Measurements from ENCODE around the gene SOX6. TPM values are rescaled to one million over a fixed set of nuclear protein-coding genes. Genes with fewer than 3 reads are reported as not detected.

Gene SOX6
- total RNA-seq (10 to 100 TPM in 1 of 9 donors, 1 to 10 TPM in 8; 2.9 to 13.9 (median 7.1) TPM), polyA plus RNA-seq (1 to 10 TPM in 2 of 3 donors, under 1 TPM in 1; 0.71 to 2.7 (median 1.8) TPM)
- long read RNA-seq, donor 1, partial matches to known transcripts: 612 of 644 reads
- long read RNA-seq, donor 1, other reads (novel, unspliced or antisense): 32 of 644 reads
- long read RNA-seq, donor 2, partial matches to known transcripts: 284 of 437 reads
- long read RNA-seq, donor 2, other reads (novel, unspliced or antisense): 153 of 437 reads
- long read RNA-seq, donor 3: 0 reads
- long read RNA-seq, donor 4, partial matches to known transcripts: 0 of 1 reads
- long read RNA-seq, donor 4, other reads (novel, unspliced or antisense): 1 of 1 reads
- long read RNA-seq, donor 5: 0 reads
- long read RNA-seq, donor 6, partial matches to known transcripts: 0 of 1 reads
- long read RNA-seq, donor 6, other reads (novel, unspliced or antisense): 1 of 1 reads
- long read RNA-seq, donor 7: 0 reads
- long read RNA-seq, donor 8: 0 reads
- long read RNA-seq, donor 9: 0 reads
- long read RNA-seq, donor 10: 0 reads

DNA sequence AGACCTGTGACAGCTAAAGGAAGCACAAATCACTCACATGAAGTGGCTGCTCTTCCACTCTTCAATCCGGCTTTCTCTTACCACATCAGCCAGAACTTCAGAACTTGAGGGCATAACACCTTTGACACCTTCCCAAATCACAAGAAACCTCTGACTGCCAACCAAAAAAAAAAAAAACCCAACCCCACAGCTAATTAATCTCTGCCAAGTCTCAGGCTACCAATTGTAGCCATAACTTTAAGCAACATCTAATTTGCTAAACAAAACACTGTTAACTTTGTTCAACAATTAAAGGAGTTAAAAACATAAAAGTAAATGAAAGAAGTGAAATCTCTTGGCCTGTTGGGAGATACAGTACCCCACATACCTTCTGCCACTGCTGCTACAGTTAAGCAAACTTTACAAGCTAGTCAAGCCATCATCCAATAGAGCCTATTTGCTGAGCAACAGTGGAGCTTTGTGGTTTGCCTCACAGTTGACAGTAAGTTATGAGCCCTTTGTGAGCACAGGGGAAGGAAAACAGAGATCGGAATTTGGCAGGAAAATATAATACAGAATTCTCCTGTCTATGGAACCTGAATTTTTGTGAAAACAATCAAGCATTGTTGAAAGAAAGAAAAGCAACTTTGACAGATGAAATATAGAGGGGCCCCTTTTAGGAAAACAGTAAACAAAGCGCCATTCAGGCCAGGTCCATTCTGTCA is at the start of gene SOX6:
Gene SOX6, minus strand, starts transcription at position 490 of the 704 bp plus-strand sequence. CDS start 15,298 bp downstream, outside the sequence.
- TF ChIP-seq, protein P1, sequence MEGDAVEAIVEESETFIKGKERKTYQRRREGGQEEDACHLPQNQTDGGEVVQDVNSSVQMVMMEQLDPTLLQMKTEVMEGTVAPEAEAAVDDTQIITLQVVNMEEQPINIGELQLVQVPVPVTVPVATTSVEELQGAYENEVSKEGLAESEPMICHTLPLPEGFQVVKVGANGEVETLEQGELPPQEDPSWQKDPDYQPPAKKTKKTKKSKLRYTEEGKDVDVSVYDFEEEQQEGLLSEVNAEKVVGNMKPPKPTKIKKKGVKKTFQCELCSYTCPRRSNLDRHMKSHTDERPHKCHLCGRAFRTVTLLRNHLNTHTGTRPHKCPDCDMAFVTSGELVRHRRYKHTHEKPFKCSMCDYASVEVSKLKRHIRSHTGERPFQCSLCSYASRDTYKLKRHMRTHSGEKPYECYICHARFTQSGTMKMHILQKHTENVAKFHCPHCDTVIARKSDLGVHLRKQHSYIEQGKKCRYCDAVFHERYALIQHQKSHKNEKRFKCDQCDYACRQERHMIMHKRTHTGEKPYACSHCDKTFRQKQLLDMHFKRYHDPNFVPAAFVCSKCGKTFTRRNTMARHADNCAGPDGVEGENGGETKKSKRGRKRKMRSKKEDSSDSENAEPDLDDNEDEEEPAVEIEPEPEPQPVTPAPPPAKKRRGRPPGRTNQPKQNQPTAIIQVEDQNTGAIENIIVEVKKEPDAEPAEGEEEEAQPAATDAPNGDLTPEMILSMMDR (IDR thresholded peaks at IDR 0.05): no peak
- TF ChIP-seq POLR2A (IDR thresholded peaks at IDR 0.05): no peak
- Histone ChIP-seq H3K4me1 (replicated peaks in 1 of 2) (no peaks in the 10 kb centered on the region), H3K9me3 (replicated peaks in 1 of 3) (no peaks in the 10 kb centered on the region), H3K27ac (no peak within 1 kb of the TSS), H3K36me3 (replicated peaks in 1 of 2) (no peaks in the 10 kb centered on the region), H3K4me3 (no peak within 1 kb of the TSS), H3K27me3 (no peaks in the 10 kb centered on the region)
- DNase-seq: no peak
- intact Hi-C loops (cut with DNase I): no loop called here
- WGBS, 4 donors: 62 to 67% (median 63%) methylated on average over 3 of the region's 3 CpGs

DNA sequence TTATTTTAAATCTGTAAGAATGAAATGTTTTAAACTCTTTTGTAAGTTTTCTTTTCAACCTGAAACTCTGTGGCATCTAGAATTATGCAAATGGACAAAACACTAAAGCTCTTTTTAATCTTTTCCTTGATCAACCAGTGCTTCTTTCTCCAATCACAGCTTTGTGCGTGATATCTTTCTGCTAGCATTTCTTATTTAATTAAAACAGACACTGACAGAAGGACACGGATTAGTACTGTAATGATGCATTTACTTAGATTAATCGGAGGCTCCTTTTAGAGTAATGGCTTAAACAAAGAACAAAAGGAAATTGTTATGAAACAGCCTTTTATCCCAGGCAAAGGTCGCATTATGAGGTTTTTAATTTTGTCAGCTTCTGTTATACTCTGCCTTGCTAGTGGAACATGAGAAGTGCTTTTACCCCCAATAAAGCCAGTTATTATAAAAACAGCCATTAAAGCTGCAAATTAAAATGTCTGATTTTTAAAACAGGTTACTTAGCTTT is 48.5 kb upstream of the SOX6 start:
- Histone ChIP-seq H3K36me3 (replicated peaks in 1 of 2) (no peaks in the 10 kb centered on the region), H3K4me3 (no peak overlapping the region), H3K4me1 (replicated peaks in 1 of 2) (no peaks in the 10 kb centered on the region), H3K27me3 (no peaks in the 10 kb centered on the region), H3K27ac (no peak overlapping the region), H3K9me3 (replicated peaks in 1 of 3) (no peaks in the 10 kb centered on the region)
- no peak for DNase-seq
- TF ChIP-seq, protein P1 (IDR thresholded peaks at IDR 0.05): no peak
- no peak for TF ChIP-seq POLR2A (IDR thresholded peaks at IDR 0.05)
- intact Hi-C loops (cut with DNase I): no loop called here
- WGBS, 4 donors: 76 to 91% (median 84%) methylated on average over 4 of the region's 4 CpGs

DNA sequence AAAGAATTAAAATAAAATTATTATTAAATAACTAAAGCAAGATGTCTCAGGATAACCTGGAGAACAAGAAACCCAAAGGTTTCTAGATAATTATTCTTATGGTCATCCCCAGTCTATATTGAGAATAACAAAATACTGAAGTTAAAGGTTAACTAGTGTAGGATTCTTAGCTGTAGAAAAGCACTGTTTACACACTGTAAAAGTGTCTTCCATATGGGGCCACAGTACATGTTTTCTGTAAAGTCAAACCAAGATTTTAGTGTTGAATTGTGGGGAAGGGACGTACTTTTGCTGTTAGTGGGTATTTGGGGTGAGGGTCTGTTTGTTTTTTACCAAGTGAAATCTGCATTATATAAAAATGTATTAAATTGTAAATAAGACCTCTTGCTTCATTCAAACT is 47.5 kb upstream of the SOX6 start:
- Histone ChIP-seq H3K4me1 (replicated peaks in 1 of 2) (no peaks in the 10 kb centered on the region), H3K27me3 (no peaks in the 10 kb centered on the region), H3K36me3 (replicated peaks in 1 of 2) (no peaks in the 10 kb centered on the region), H3K9me3 (replicated peaks in 1 of 3) (no peaks in the 10 kb centered on the region), H3K27ac (no peak overlapping the region), H3K4me3 (no peak overlapping the region)
- 81 to 100% (median 88%) methylated on average over 1 of the region's 1 CpG for WGBS, 4 donors
- TF ChIP-seq, protein P1 (IDR thresholded peaks at IDR 0.05): no peak
- TF ChIP-seq POLR2A (IDR thresholded peaks at IDR 0.05): no peak
- intact Hi-C loops (cut with DNase I): no loop called here
- no peak for DNase-seq

DNA sequence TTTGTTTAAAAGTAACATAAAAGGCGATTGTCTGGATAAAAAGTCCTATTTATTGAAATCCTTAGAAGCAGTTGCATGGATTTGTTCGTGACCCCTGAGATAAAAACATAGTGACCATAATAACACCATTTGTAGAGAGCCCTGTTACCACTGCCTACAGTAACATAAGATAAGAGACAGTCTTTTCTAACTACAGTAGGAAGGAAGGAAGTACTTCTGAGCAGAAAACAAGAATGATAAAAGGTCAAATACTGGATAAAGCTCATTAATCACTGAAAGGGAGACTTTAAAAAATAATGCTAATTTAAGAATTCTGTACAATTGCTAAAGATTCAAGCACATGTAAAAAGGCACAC is 47.1 kb upstream of the SOX6 start:
- Histone ChIP-seq H3K27ac (no peak overlapping the region), H3K9me3 (replicated peaks in 1 of 3) (no peaks in the 10 kb centered on the region), H3K4me1 (replicated peaks in 1 of 2) (no peaks in the 10 kb centered on the region), H3K4me3 (no peak overlapping the region), H3K36me3 (replicated peaks in 1 of 2) (no peaks in the 10 kb centered on the region), H3K27me3 (no peaks in the 10 kb centered on the region)
- intact Hi-C loops (cut with DNase I): no loop called here
- DNase-seq: no peak
- 60 to 79% (median 65%) methylated on average over 2 of the region's 2 CpGs for WGBS, 4 donors
- TF ChIP-seq POLR2A (IDR thresholded peaks at IDR 0.05): no peak
- TF ChIP-seq, protein P1 (IDR thresholded peaks at IDR 0.05): no peak
